H9 (cell line): ENCODE measurements around the gene TAS1R1. TPM values are rescaled to one million over a fixed set of nuclear protein-coding genes. Genes with fewer than 3 reads are reported as not detected.

Source experiments
- DNase-seq: peaks from one replicate; pipeline ENCODE4 v3.0.0-alpha.2; 2017
- H2AFZ ChIP-seq: one replicate; pipeline ENCODE4 v1.6.1; 2013; ENCODE audit warnings: mild to moderate bottlenecking, low read length, control low read depth, moderate library complexity
- H2AK5ac ChIP-seq: 2 replicates; pipeline ENCODE4 v1.6.1; 2013; ENCODE audit warnings: low read length, control low read depth, mixed read lengths; ENCODE audit not compliant: insufficient read length
- H2BK120ac ChIP-seq: one replicate; pipeline ENCODE4 v1.6.1; 2013; ENCODE audit warnings: low read depth, mild to moderate bottlenecking, low read length, control low read depth, inconsistent platforms; ENCODE audit not compliant: poor library complexity, severe bottlenecking
- H2BK12ac ChIP-seq: 2 replicates; pipeline ENCODE4 v1.6.1; 2013; ENCODE audit warnings: low read length, control low read depth, mixed read lengths, low read depth; ENCODE audit not compliant: insufficient read length
- H2BK15ac ChIP-seq: 2 replicates; pipeline ENCODE4 v1.6.1; 2013; ENCODE audit warnings: low read depth, low read length, control low read depth
- H2BK20ac ChIP-seq: one replicate; pipeline ENCODE4 v1.6.1; 2013; ENCODE audit warnings: low read depth, mild to moderate bottlenecking, low read length, control low read depth, inconsistent platforms; ENCODE audit not compliant: poor library complexity, severe bottlenecking
- H2BK5ac ChIP-seq: 2 replicates; pipeline ENCODE4 v1.6.1; 2013; ENCODE audit warnings: low read length, control low read depth, mixed read lengths; ENCODE audit not compliant: insufficient read length
- H3K14ac ChIP-seq: 2 replicates; pipeline ENCODE4 v1.6.1; 2013; ENCODE audit warnings: low read length, control low read depth; ENCODE audit not compliant: insufficient read depth
- H3K18ac ChIP-seq: 2 replicates; pipeline ENCODE4 v1.6.1; 2013; ENCODE audit warnings: low read depth, mild to moderate bottlenecking, mixed read lengths, low read length, control low read depth; ENCODE audit not compliant: insufficient read length
- H3K23ac ChIP-seq: 2 replicates; pipeline ENCODE4 v1.6.1; 2013; ENCODE audit warnings: low read length, control low read depth, mixed read lengths, low read depth; ENCODE audit not compliant: insufficient read length
- H3K23me2 ChIP-seq: 2 replicates; pipeline ENCODE4 v1.6.1; 2013; ENCODE audit warnings: low read depth, mild to moderate bottlenecking, mixed read lengths, low read length, control low read depth; ENCODE audit not compliant: insufficient read length, poor library complexity, severe bottlenecking
- H3K27ac ChIP-seq: 2 replicates; pipeline ENCODE4 v1.5.1; 2013; ENCODE audit warnings: low read length, control low read depth, mixed read lengths, low read depth; ENCODE audit not compliant: insufficient read length
- H3K27me3 ChIP-seq: 2 replicates; pipeline ENCODE4 v1.6.1; 2013; ENCODE audit warnings: low read length, control low read depth, inconsistent platforms; ENCODE audit not compliant: insufficient read depth
- H3K4ac ChIP-seq: 2 replicates; pipeline ENCODE4 v1.6.1; 2013; ENCODE audit warnings: low read depth, mild to moderate bottlenecking, control low read depth, inconsistent platforms, low read length, moderate library complexity
- H3K4me1 ChIP-seq: 2 replicates; pipeline ENCODE4 v1.6.1; 2013; ENCODE audit warnings: low read length, control low read depth, inconsistent platforms; ENCODE audit not compliant: insufficient read depth
- H3K4me2 ChIP-seq: 2 replicates; pipeline ENCODE4 v1.6.1; 2013; ENCODE audit warnings: low read length, control low read depth, mixed read lengths; ENCODE audit not compliant: insufficient read length, insufficient read depth
- H3K56ac ChIP-seq: 2 replicates; pipeline ENCODE4 v1.6.1; 2013; ENCODE audit warnings: low read depth, mild to moderate bottlenecking, mixed read lengths, low read length, control low read depth; ENCODE audit not compliant: insufficient read length
- H3K79me1 ChIP-seq: 2 replicates; pipeline ENCODE4 v1.6.1; 2013; ENCODE audit warnings: low read depth, mild to moderate bottlenecking, moderate library complexity, low read length, control low read depth, inconsistent platforms; ENCODE audit not compliant: insufficient read depth, poor library complexity, severe bottlenecking
- H3K79me2 ChIP-seq: 2 replicates; pipeline ENCODE4 v1.6.1; 2013; ENCODE audit warnings: low read length, control low read depth, inconsistent platforms; ENCODE audit not compliant: insufficient read depth
- H3K9ac ChIP-seq: 2 replicates; pipeline ENCODE4 v1.6.1; 2013; ENCODE audit warnings: low read length, control low read depth, mixed read lengths; ENCODE audit not compliant: insufficient read length; ENCODE audit errors: extremely low read depth
- H3K9me3 ChIP-seq: one replicate; pipeline ENCODE4 v1.6.1; 2013; ENCODE audit warnings: low read depth, low read length, inconsistent platforms; ENCODE audit not compliant: control insufficient read depth
- H3T11ph ChIP-seq: one replicate; pipeline ENCODE4 v1.6.1; 2013; ENCODE audit warnings: mild to moderate bottlenecking, low read length, control low read depth, inconsistent platforms
- H4K20me1 ChIP-seq: one replicate; pipeline ENCODE4 v1.6.1; 2013; ENCODE audit not compliant: control insufficient read depth, insufficient read length, insufficient read depth
- H4K5ac ChIP-seq: 2 replicates; pipeline ENCODE4 v1.6.1; 2013; ENCODE audit warnings: low read depth, mild to moderate bottlenecking, mixed read lengths, low read length, control low read depth; ENCODE audit not compliant: insufficient read length
- H4K8ac ChIP-seq: replicated peaks from 2 replicates; pipeline ENCODE4 v1.6.1; 2013; ENCODE audit warnings: low read length, control low read depth, mixed read lengths, low read depth; ENCODE audit not compliant: insufficient read length
- H4K91ac ChIP-seq: 2 replicates; pipeline ENCODE4 v1.6.1; 2013; ENCODE audit warnings: low read depth, mild to moderate bottlenecking, moderate library complexity, mixed read lengths, low read length, control low read depth; ENCODE audit not compliant: insufficient read length
- H3K27ac Mint-ChIP-seq, 3 experiments: 2 replicates in 2 of 3; 3 replicates in 1 of 3; pipeline ENCODE4 v1.8.0; 2020 to 2021; ENCODE audit warnings: mixed read lengths in 3 of 3, mild to moderate bottlenecking in 1 of 3, moderate library complexity in 1 of 3
- H3K27me3 Mint-ChIP-seq: 2 replicates; pipeline ENCODE4 v1.8.0; 2021; ENCODE audit warnings: low read depth, mild to moderate bottlenecking, moderate library complexity, mixed read lengths
- H3K36me3 Mint-ChIP-seq, 3 experiments: 2 replicates in 2 of 3; 3 replicates in 1 of 3; pipeline ENCODE4 v1.8.0; 2020 to 2021; ENCODE audit warnings: low read depth in 3 of 3, mixed read lengths in 3 of 3; ENCODE audit not compliant: insufficient read depth in 1 of 3
- H3K4me1 Mint-ChIP-seq, 2 experiments: 2 replicates each; pipeline ENCODE4 v1.8.0; 2020; ENCODE audit warnings: mixed read lengths in 2 of 2
- H3K4me3 Mint-ChIP-seq, 2 experiments: 2 replicates in 1 of 2; 3 replicates in 1 of 2; pipeline ENCODE4 v1.8.0; 2020 to 2021; ENCODE audit warnings: mild to moderate bottlenecking in 2 of 2, mixed read lengths in 2 of 2, moderate library complexity in 1 of 2
- H3K9me3 Mint-ChIP-seq, 2 experiments: 2 replicates in 1 of 2; 3 replicates in 1 of 2; pipeline ENCODE4 v1.8.0; 2020; ENCODE audit warnings: mild to moderate bottlenecking in 2 of 2, mixed read lengths in 2 of 2, moderate library complexity in 1 of 2
- WGBS: extraction: QIAGEN DNeasy Blood & Tissue Kit; methylation state at CpG from one replicate; pipeline ENCODE4 v1.1.7; 2013; ENCODE audit warnings: missing lambda C conversion rate, low lambda C conversion rate, mixed read lengths; ENCODE audit not compliant: insufficient read length; ENCODE audit errors: extremely low coverage; 5-methylcytosine and 5-hydroxymethylcytosine counted together
- total RNA-seq: library from RNA; stranded (reverse); gene quantifications from 2 replicates; pipeline ENCODE4 v1.2.1, GENCODE V29; 2021
- TF ChIP-seq, protein P1 (sequence below): fragments of 200-600 bp; sonication (generic); conservative IDR thresholded peaks from 3 replicates; pipeline ENCODE4 v1.8.0; 2021; ENCODE audit warnings: antibody characterized with exemption, mild to moderate bottlenecking

The TAS1R1 gene
- total RNA-seq, 1 experiment from 2014 or later: not detected

DNA sequence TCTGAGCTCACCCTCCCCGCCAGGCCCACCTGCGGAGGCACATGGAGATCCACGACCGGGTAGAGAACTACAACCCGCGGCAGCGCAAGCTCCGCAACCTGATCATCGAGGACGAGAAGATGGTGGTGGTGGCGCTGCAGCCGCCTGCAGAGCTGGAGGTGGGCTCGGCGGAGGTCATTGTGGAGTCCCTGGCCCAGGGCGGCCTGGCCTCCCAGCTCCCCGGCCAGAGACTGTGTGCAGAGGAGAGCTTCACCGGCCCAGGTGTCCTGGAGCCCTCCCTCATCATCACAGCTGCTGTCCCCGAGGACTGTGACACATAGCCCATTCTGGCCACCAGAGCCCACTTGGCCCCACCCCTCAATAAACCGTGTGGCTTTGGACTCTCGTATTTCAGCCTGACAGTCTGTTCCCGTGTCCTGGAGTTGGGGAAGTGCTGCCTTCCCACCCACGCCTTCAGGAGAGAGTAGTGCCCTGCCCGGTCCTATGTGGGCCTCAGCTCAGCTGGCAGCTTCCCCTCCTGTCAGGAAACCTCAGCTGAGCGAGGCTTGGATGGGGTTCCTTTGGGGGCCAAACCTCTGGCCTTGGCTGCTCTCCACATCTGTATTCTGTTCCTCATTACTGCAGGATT, 33.9 kb downstream of the TAS1R1 start:
- peak overlapping the region in 1 of 3 experiments; percentile 40; a peak in 1 of 7 replicates for H3K27ac Mint-ChIP-seq
- H3K4me3 Mint-ChIP-seq: no peak overlapping the region
- no peaks in the 10 kb centered on the region for H3K27me3 ChIP-seq
- no peak for DNase-seq
- no peaks in the 10 kb centered on the region for H3K79me1 ChIP-seq
- H2BK120ac ChIP-seq: no peak overlapping the region
- no peak overlapping the region for H3K23ac ChIP-seq
- no peaks in the 10 kb centered on the region for H3K4me1 ChIP-seq
- no peak overlapping the region for H2BK20ac ChIP-seq
- H2BK12ac ChIP-seq: no peak overlapping the region
- no peak overlapping the region for H3K4me2 ChIP-seq
- H3K27ac ChIP-seq: no peak overlapping the region
- H3K18ac ChIP-seq: no peak overlapping the region
- H3K9me3 Mint-ChIP-seq: no peaks in the 10 kb centered on the region
- no peak overlapping the region for H2BK15ac ChIP-seq
- H3K4ac ChIP-seq: no peak overlapping the region
- no peaks in the 10 kb centered on the region for H4K20me1 ChIP-seq
- H4K91ac ChIP-seq: no peak overlapping the region
- H3K27me3 Mint-ChIP-seq: no peaks in the 10 kb centered on the region
- no peak overlapping the region for H2AK5ac ChIP-seq
- H3T11ph ChIP-seq: no peak overlapping the region
- no peaks in the 10 kb centered on the region for H3K23me2 ChIP-seq
- H3K9ac ChIP-seq: no peak overlapping the region
- no peaks in the 10 kb centered on the region for H3K79me2 ChIP-seq
- H3K56ac ChIP-seq: no peak overlapping the region
- H2BK5ac ChIP-seq: no peak overlapping the region
- H3K14ac ChIP-seq: no peak overlapping the region
- no peak overlapping the region for H2AFZ ChIP-seq
- TF ChIP-seq, protein P1, sequence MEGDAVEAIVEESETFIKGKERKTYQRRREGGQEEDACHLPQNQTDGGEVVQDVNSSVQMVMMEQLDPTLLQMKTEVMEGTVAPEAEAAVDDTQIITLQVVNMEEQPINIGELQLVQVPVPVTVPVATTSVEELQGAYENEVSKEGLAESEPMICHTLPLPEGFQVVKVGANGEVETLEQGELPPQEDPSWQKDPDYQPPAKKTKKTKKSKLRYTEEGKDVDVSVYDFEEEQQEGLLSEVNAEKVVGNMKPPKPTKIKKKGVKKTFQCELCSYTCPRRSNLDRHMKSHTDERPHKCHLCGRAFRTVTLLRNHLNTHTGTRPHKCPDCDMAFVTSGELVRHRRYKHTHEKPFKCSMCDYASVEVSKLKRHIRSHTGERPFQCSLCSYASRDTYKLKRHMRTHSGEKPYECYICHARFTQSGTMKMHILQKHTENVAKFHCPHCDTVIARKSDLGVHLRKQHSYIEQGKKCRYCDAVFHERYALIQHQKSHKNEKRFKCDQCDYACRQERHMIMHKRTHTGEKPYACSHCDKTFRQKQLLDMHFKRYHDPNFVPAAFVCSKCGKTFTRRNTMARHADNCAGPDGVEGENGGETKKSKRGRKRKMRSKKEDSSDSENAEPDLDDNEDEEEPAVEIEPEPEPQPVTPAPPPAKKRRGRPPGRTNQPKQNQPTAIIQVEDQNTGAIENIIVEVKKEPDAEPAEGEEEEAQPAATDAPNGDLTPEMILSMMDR: no peak
- peaks cover 0 to 3% of the 10 kb centered on the region in 2 experiments; a peak in 1 of 4 replicates for H3K4me1 Mint-ChIP-seq
- no peaks in the 10 kb centered on the region for H3K9me3 ChIP-seq
- H3K36me3 Mint-ChIP-seq: peaks cover 11 to 44% (median 42%) of the 10 kb centered on the region in 3 experiments; a peak in 6 of 7 replicates
- no peak overlapping the region for H4K8ac ChIP-seq
- WGBS: no CpG with 5 or more reads among the region's 24 CpGs
- no peak overlapping the region for H4K5ac ChIP-seq
